ENCODE measurements around the gene MARVELD1.

The MARVELD1 gene

GRCh38 chr10:97762056-97762455 lies 48.5 kb downstream of the MARVELD1 start:
- Mint-ChIP-seq H3K4me1 (peaks cover 8% of the 10 kb centered on the region), H3K27ac (no peak overlapping the region), H3K27me3 (no peaks in the 10 kb centered on the region), H3K9me3 (no peaks in the 10 kb centered on the region), H3K36me3 (peaks cover 21% of the 10 kb centered on the region), H3K4me3 (no peak overlapping the region)
- ATAC-seq (ENCODE audit: low read depth): no peak
- no peak for DNase-seq (ENCODE audit: low spot score in 2 of 2)

- DNase-seq (ENCODE audit: low spot score in 2 of 2): no peak
- Mint-ChIP-seq H3K4me1 (peaks cover 8% of the 10 kb centered on the region), H3K4me3 (no peak overlapping the region), H3K27me3 (no peaks in the 10 kb centered on the region), H3K36me3 (peaks cover 15% of the 10 kb centered on the region), H3K9me3 (no peaks in the 10 kb centered on the region), H3K27ac (no peak overlapping the region)
- no peak for ATAC-seq (ENCODE audit: low read depth)
Observed at GRCh38 chr10:97762816-97763215, 49.3 kb downstream of the MARVELD1 start.

- Mint-ChIP-seq H3K27ac (no peak overlapping the region), H3K36me3 (peaks cover 15% of the 10 kb centered on the region)
Observed at GRCh38 chr10:97763411-97763810, 49.9 kb downstream of the MARVELD1 start.

DNA sequence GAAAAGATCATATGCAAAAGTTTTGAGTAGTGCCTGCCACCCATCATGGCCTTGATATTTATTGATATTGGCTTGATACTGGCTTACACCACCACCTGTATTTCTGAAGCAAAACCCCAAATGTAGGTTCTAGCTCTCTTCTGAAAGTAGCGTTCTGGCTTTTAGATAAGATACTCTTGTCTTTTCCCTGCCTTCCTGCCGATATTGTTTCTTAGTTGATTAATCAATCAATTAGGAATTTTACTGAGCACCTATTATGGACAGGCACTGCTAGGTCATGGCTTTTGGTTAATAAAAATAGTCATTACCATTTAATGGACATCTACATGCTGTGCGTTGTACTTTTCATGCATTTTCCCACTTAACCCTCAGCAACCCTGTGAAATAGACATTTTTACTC lies 50.4 kb downstream of the MARVELD1 start:
- no peak for DNase-seq (ENCODE audit: low spot score in 2 of 2)
- H3K4me1 Mint-ChIP-seq: peaks cover 8% of the 10 kb centered on the region
- no peaks in the 10 kb centered on the region for H3K9me3 Mint-ChIP-seq
- peaks cover 15% of the 10 kb centered on the region for H3K36me3 Mint-ChIP-seq
- H3K27me3 Mint-ChIP-seq: peaks cover 5% of the 10 kb centered on the region
- ATAC-seq (ENCODE audit: low read depth): no peak
- H3K4me3 Mint-ChIP-seq: no peak overlapping the region
- no peak overlapping the region for H3K27ac Mint-ChIP-seq

More at GRCh38 chr10:97763411-97763810, 49.9 kb downstream of the MARVELD1 start:
- Mint-ChIP-seq H3K4me3 (no peak overlapping the region), H3K27me3 (peaks cover 3% of the 10 kb centered on the region), H3K9me3 (no peaks in the 10 kb centered on the region), H3K4me1 (peaks cover 8% of the 10 kb centered on the region)
- ATAC-seq (ENCODE audit: low read depth) (no peak), DNase-seq (ENCODE audit: low spot score in 2 of 2) (no peak)

GRCh38 chr10:97764519-97764931 lies 51.0 kb downstream of the MARVELD1 start:
- Mint-ChIP-seq H3K4me3 (no peak overlapping the region), H3K4me1 (peaks cover 8% of the 10 kb centered on the region), H3K36me3 (peaks cover 15% of the 10 kb centered on the region), H3K9me3 (no peaks in the 10 kb centered on the region), H3K27ac (no peak overlapping the region), H3K27me3 (peaks cover 8% of the 10 kb centered on the region)
- ATAC-seq (ENCODE audit: low read depth): peak; percentile 46
- DNase-seq (ENCODE audit: low spot score in 2 of 2): no peak

DNA sequence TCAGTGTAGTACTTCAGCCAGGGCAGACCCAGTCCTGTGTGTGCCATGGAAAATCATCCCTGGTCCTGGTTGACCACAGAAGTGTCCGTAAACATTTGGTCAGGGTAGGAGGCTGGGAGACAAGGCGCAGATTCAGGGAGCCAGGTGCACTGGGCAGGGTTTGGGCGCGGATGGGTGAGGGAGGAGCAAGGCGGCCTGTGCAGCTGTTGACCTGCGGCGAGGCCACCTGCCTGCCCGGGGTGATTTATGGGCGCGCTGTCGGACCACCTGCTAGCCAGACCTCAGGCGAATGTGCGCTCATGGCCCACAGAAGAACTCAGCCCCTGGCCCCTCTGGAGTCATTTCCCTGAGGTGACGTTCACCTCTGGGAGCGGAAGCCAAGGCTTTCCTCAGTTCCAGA lies 51.7 kb downstream of the MARVELD1 start:
- H3K36me3 Mint-ChIP-seq: peaks cover 11% of the 10 kb centered on the region
- DNase-seq (ENCODE audit: low spot score in 2 of 2) (no peak), ATAC-seq (ENCODE audit: low read depth) (no peak)
- peaks cover 11% of the 10 kb centered on the region for H3K27me3 Mint-ChIP-seq
- no peak overlapping the region for H3K4me3 Mint-ChIP-seq
- H3K9me3 Mint-ChIP-seq: no peaks in the 10 kb centered on the region
- H3K4me1 Mint-ChIP-seq: peaks cover 8% of the 10 kb centered on the region
- H3K27ac Mint-ChIP-seq: no peak overlapping the region

- H3K27ac Mint-ChIP-seq: no peak overlapping the region
- H3K27me3 Mint-ChIP-seq: peaks cover 18% of the 10 kb centered on the region
- no peak overlapping the region for H3K4me3 Mint-ChIP-seq
- no peaks in the 10 kb centered on the region for H3K9me3 Mint-ChIP-seq
- DNase-seq (ENCODE audit: low spot score in 2 of 2) (no peak), ATAC-seq (ENCODE audit: low read depth) (no peak)
- peaks cover 13% of the 10 kb centered on the region for H3K4me1 Mint-ChIP-seq
- peaks cover 7% of the 10 kb centered on the region for H3K36me3 Mint-ChIP-seq
Observed at GRCh38 chr10:97766106-97766810, 52.7 kb downstream of the MARVELD1 start.

DNA sequence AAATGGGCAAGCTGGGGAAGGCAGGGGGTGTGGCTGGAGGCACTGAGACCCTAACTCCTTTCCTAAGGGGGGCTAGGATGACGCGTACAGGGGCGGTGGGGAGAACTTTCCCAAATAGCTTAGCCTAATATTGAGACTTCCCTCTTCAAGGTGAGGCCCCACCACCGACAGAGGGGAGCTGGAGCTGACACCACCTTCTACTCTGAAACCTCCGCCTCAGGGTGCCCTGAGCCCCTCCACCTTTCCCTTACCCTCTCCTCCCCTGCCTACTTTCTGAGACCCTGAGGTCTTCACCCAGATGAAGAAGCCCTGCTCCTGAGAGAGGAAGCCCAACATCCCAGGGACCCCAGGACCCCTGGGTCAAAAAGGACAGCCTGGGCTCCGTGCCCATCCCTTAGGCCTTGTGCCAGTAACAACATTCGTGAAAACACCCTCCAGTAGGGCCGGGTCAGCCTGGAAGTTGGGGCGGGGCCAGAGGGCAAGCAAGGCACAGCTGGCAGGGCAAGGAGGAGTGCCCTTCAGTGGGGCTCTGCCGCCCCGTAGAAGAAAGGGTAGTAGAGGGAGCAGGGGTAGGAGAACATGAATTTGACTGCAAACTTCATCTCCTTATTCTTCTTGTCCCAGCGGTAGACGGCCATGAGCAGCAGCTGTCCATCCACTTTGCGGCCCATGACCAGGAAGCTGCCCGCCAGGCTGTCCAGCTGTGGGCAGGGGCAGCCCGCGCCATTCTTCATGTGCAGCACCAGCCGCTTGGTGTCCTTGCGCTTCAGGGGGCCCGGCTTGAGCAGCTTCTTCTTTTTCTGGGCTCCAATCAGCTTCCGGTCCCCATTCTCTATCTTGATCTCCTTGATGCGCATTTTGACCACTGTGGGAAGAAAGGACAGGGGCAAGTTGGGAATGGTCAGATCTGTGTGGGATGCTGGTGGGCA lies 53.7 kb downstream of the MARVELD1 start:
- Mint-ChIP-seq H3K9me3 (no peaks in the 10 kb centered on the region), H3K27ac (no peak overlapping the region), H3K4me3 (no peak overlapping the region), H3K36me3 (peaks cover 1% of the 10 kb centered on the region), H3K4me1 (peaks cover 16% of the 10 kb centered on the region), H3K27me3 (peaks cover 21% of the 10 kb centered on the region)
- DNase-seq (ENCODE audit: low spot score in 2 of 2) (no peak), ATAC-seq (ENCODE audit: low read depth) (no peak)
